Measurements from ENCODE around the gene SAMD4B. TPM values are rescaled to one million over a fixed set of nuclear protein-coding genes. Genes with fewer than 3 reads are reported as not detected.

Gene SAMD4B
- total and polyA plus RNA-seq, 10 of the 15 experiments (the other 5 are each of a cell fraction or from before 2014, with no cell fraction given) = 2.4 to 43.3 (median 23.9) TPM

DNA sequence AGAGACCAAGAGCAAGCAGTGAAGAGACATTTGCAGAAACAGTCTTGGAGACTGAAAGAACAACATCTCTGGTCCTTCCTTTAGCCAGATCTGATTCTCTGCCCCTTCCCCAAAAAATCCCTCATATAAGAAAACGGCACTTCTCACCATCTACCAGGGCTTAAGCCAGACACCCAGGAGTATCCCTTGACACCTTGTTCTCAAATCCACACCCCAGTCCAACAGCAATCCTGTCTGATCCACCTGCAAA, 68.5 kb downstream of the SAMD4B start:
- in situ Hi-C loops (cut with MboI) = loop anchor here (5.0 kb wide), 1 partner anchor 288 kb away; no protein-coding TSS in a partner anchor
- Histone ChIP-seq H4K20me1 (ENCODE audit: control insufficient read depth, insufficient read depth) (no peaks in the 10 kb centered on the region), H3K9ac (ENCODE audit: control insufficient read depth, insufficient read depth, low read length) (peak overlapping the region; percentile 80), H3K79me2 (ENCODE audit: control insufficient read depth, insufficient read depth, low read length) (peaks cover 67% of the 10 kb centered on the region), H3K4me3 (peak overlapping the region; percentile 49), H3K27me3 (replicated peaks in 1 of 2; ENCODE audit: control insufficient read depth in 2 of 2, insufficient read depth in 2 of 2, low read length in 1 of 2) (no peaks in the 10 kb centered on the region), H3K27ac (ENCODE audit: control insufficient read depth, insufficient read depth) (peak overlapping the region; percentile 100), H3K4me1 (ENCODE audit: control insufficient read depth, insufficient read depth, low read length) (peaks cover 18% of the 10 kb centered on the region), H3K9me3 (replicated peaks; ENCODE audit: control insufficient read depth, insufficient read depth, low read length) (no peaks in the 10 kb centered on the region), H3K36me3 (ENCODE audit: control insufficient read depth in 2 of 2, insufficient read depth in 2 of 2, low read length in 1 of 2) (peaks cover 2 to 6% of the 10 kb centered on the region in 2 experiments; a peak in 2 of 4 replicates), H3K4me2 (ENCODE audit: control insufficient read depth, insufficient read depth) (peak overlapping the region; percentile 77), H2AFZ (ENCODE audit: control insufficient read depth, low read depth, low read length) (no peak overlapping the region)
- intact Hi-C loops (cut with micrococcal nuclease; ENCODE audit: unreplicated experiment) = loop anchor here (5.0 to 10.0 kb wide), 3 partner anchors 124 to 378 kb away; partner anchors contain the start of genes EID2B and FBXO27
- FAIRE-seq = no peak
- ChIA-PET POLR2A (interaction anchor here (1.0 to 2.3 kb wide), 4 partner anchors 10 to 76 kb away, joined by 5 to 40 read pairs (median 26); partner anchors contain the start of genes GMFG, MED29 and PAF1), CTCF (interaction anchor here (1.0 to 2.3 kb wide), 5 partner anchors 11 to 64 kb away, joined by 3 to 218 read pairs (median 5); partner anchors contain the start of genes MED29 and PAF1), RAD21 (ENCODE audit: unreplicated experiment) (interaction anchor here (1.3 to 2.3 kb wide), 6 partner anchors 11 to 83 kb away, joined by 3 to 159 read pairs (median 10); partner anchors contain the start of genes MED29, PAF1 and RPS16), SMC1A (ENCODE audit: uncharacterized antibody, unreplicated experiment) (interaction anchor here (1.0 to 2.3 kb wide), 7 partner anchors 12 to 289 kb away, joined by 3 to 146 read pairs (median 6); partner anchors contain the start of genes MED29, PAF1 and RPS16)
- BruUV-seq (replicated peaks) = no TSS peak
- DNase-seq (ENCODE audit: low read depth, low spot score) = no peak
- no peak for TF ChIP-seq SMC3 (IDR thresholded peaks at IDR 0.05; ENCODE audit: borderline replicate concordance, low read length)
- TF ChIP-seq SRF (IDR thresholded peaks at IDR 0.05; ENCODE audit: low read depth in 2 of 2, low read length in 2 of 2) = no peak
- TF ChIP-seq BCL11A (IDR thresholded peaks at IDR 0.05; ENCODE audit: low read depth, low read length) = 0 out of 2 replicates have a peak, but pooled peaks have one; percentile 5
- WGBS (ENCODE audit: insufficient coverage, insufficient replicate concordance, low lambda C conversion rate, missing lambda C conversion rate) = 0% methylated on average over 1 of the region's 1 CpG
- ATAC-seq = no peak

DNA sequence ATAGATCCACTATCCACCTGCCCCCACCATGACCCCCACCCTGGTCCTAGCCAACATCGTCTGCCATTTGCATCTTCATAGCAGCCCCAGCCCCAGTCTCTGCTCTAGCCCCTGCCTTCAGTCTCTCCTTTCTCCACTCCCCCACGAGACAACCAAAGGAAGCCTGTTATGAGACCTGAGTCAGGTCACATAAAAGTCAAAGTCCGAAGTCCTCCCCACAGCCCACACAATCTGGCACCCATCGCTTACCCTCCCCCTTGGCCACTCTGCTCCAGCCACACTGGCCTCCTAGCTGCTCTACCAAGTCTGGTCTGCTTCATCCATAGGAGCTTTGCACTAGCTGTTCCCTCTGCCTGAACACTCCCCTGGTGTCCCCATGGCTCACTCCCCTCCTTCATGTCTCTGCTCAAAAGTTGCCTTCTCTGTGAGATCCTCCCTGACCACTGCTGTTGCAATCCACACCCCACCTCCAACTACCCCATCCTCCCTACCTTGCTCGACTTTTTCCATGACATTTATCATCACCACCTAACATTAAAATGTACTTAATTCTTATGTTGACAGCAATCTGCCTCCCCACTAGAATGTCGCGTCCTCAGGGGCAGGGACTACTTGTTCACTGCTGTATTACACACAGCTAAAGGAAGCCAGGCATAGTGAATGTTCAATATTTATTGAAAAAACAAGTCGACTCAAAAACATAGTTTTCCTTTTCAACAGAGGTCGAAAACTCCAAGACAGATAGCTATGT, 69.0 kb downstream of the SAMD4B start:
- SMC1A ChIA-PET (ENCODE audit: uncharacterized antibody, unreplicated experiment) = interaction anchor here (1.0 to 2.3 kb wide), 12 partner anchors 13 to 289 kb away, joined by 3 to 146 read pairs (median 4); partner anchors contain the start of genes EID2B, MED29, PAF1 and RPS16
- H3K9me3 ChIP-seq (replicated peaks; ENCODE audit: control insufficient read depth, insufficient read depth, low read length) = no peaks in the 10 kb centered on the region
- H3K9ac ChIP-seq (ENCODE audit: control insufficient read depth, insufficient read depth, low read length) = peak overlapping the region; percentile 80
- WGBS (ENCODE audit: insufficient coverage, insufficient replicate concordance, low lambda C conversion rate, missing lambda C conversion rate) = 12% methylated on average over 9 of the region's 9 CpGs
- peaks cover 64% of the 10 kb centered on the region for H3K79me2 ChIP-seq (ENCODE audit: control insufficient read depth, insufficient read depth, low read length)
- no TSS peak for BruUV-seq (replicated peaks)
- H3K27me3 ChIP-seq (replicated peaks in 1 of 2; ENCODE audit: control insufficient read depth in 2 of 2, insufficient read depth in 2 of 2, low read length in 1 of 2) = no peaks in the 10 kb centered on the region
- in situ Hi-C loops (cut with MboI) = loop anchor here (5.0 kb wide), 1 partner anchor 289 kb away; no protein-coding TSS in a partner anchor
- H3K27ac ChIP-seq (ENCODE audit: control insufficient read depth, insufficient read depth) = peak overlapping the region; percentile 100
- peaks cover 15% of the 10 kb centered on the region for H3K4me1 ChIP-seq (ENCODE audit: control insufficient read depth, insufficient read depth, low read length)
- ATAC-seq (peak; percentile 4), FAIRE-seq (no peak), DNase-seq (ENCODE audit: low read depth, low spot score) (no peak)
- intact Hi-C loops (cut with micrococcal nuclease; ENCODE audit: unreplicated experiment) = loop anchor here (5.0 to 10.0 kb wide), 3 partner anchors 124 to 379 kb away; partner anchors contain the start of genes EID2B and FBXO27
- RAD21 ChIA-PET (ENCODE audit: unreplicated experiment) = interaction anchor here (0.6 to 2.3 kb wide), 16 partner anchors 12 to 289 kb away, joined by 3 to 159 read pairs (median 4); partner anchors contain the start of genes EID2B, GMFG, MED29 and PAF1
- no peak overlapping the region for H2AFZ ChIP-seq (ENCODE audit: control insufficient read depth, low read depth, low read length)
- peak overlapping the region; percentile 77 for H3K4me2 ChIP-seq (ENCODE audit: control insufficient read depth, insufficient read depth)
- peak overlapping the region; percentile 49; the same call in 1 of the 2 replicates for H3K4me3 ChIP-seq
- CTCF ChIA-PET = interaction anchor here (0.7 to 2.3 kb wide), 23 partner anchors 9 to 302 kb away, joined by 3 to 218 read pairs (median 4); partner anchors contain the start of genes DLL3, EID2B, GMFG and MED29
- POLR2A ChIA-PET = interaction anchor here (1.0 to 2.3 kb wide), 8 partner anchors 8 to 76 kb away, joined by 4 to 40 read pairs (median 6); partner anchors contain the start of genes GMFG, MED29, PAF1 and RPS16
- H3K36me3 ChIP-seq (ENCODE audit: control insufficient read depth in 2 of 2, insufficient read depth in 2 of 2, low read length in 1 of 2) = peaks cover 2 to 6% of the 10 kb centered on the region in 2 experiments; a peak in 2 of 4 replicates
- no peaks in the 10 kb centered on the region for H4K20me1 ChIP-seq (ENCODE audit: control insufficient read depth, insufficient read depth)
- TF ChIP-seq SIN3A (IDR thresholded peaks at IDR 0.05; ENCODE audit: low read depth, low read length) = 0 out of 2 replicates have a peak, but pooled peaks have one; percentile 57
- peak; percentile 59 for TF ChIP-seq MLLT1 (IDR thresholded peaks at IDR 0.05)
- TF ChIP-seq EP300 (IDR thresholded peaks at IDR 0.05; ENCODE audit: borderline replicate concordance in 1 of 2, control insufficient read depth in 1 of 2, low read depth in 2 of 2, low read length in 2 of 2) = peak; percentile 29 to 62; a peak in 3 of 4 replicates
- peak; percentile 51 for TF ChIP-seq SMAD1 (IDR thresholded peaks at IDR 0.05; ENCODE audit: low read depth, partially characterized antibody)
- TF ChIP-seq MTA2 (IDR thresholded peaks at IDR 0.05; ENCODE audit: low read depth) = peak; percentile 43; the same call in 1 of the 2 replicates
- peak; percentile 46; the same call in 1 of the 2 replicates for TF ChIP-seq IKZF1 (conservative IDR thresholded peaks at IDR 0.05)
- peak; percentile 72; the same call in 1 of the 2 replicates for TF ChIP-seq TBL1XR1 (IDR thresholded peaks at IDR 0.05; ENCODE audit: low read depth, low read length)
- TF ChIP-seq BHLHE40 (IDR thresholded peaks at IDR 0.05; ENCODE audit: borderline replicate concordance in 1 of 2, low read depth in 2 of 2, low read length in 1 of 2) = peak; percentile 55 to 74; a peak in 2 of 4 replicates
- TF ChIP-seq DPF2 (IDR thresholded peaks at IDR 0.05) = peak; percentile 46; the same call in 1 of the 2 replicates
- peak; percentile 60 for TF ChIP-seq POLR2AphosphoS5 (IDR thresholded peaks at IDR 0.05; ENCODE audit: low read length)
